H9 (cell line): Measurements from ENCODE around the gene ZNF648. TPM values are rescaled to one million over a fixed set of nuclear protein-coding genes. Genes with fewer than 3 reads are reported as not detected.

Experiments
- DNase-seq: peaks from one replicate; pipeline ENCODE4 v3.0.0-alpha.2; 2017
- H2AFZ ChIP-seq: one replicate; pipeline ENCODE4 v1.6.1; 2013; ENCODE audit warnings: mild to moderate bottlenecking, low read length, control low read depth, moderate library complexity
- H2AK5ac ChIP-seq: 2 replicates; pipeline ENCODE4 v1.6.1; 2013; ENCODE audit warnings: low read length, control low read depth, mixed read lengths; ENCODE audit not compliant: insufficient read length
- H2BK120ac ChIP-seq: one replicate; pipeline ENCODE4 v1.6.1; 2013; ENCODE audit warnings: low read depth, mild to moderate bottlenecking, low read length, control low read depth, inconsistent platforms; ENCODE audit not compliant: poor library complexity, severe bottlenecking
- H2BK12ac ChIP-seq: 2 replicates; pipeline ENCODE4 v1.6.1; 2013; ENCODE audit warnings: low read length, control low read depth, mixed read lengths, low read depth; ENCODE audit not compliant: insufficient read length
- H2BK15ac ChIP-seq: 2 replicates; pipeline ENCODE4 v1.6.1; 2013; ENCODE audit warnings: low read depth, low read length, control low read depth
- H2BK20ac ChIP-seq: one replicate; pipeline ENCODE4 v1.6.1; 2013; ENCODE audit warnings: low read depth, mild to moderate bottlenecking, low read length, control low read depth, inconsistent platforms; ENCODE audit not compliant: poor library complexity, severe bottlenecking
- H2BK5ac ChIP-seq: 2 replicates; pipeline ENCODE4 v1.6.1; 2013; ENCODE audit warnings: low read length, control low read depth, mixed read lengths; ENCODE audit not compliant: insufficient read length
- H3K14ac ChIP-seq: 2 replicates; pipeline ENCODE4 v1.6.1; 2013; ENCODE audit warnings: low read length, control low read depth; ENCODE audit not compliant: insufficient read depth
- H3K18ac ChIP-seq: 2 replicates; pipeline ENCODE4 v1.6.1; 2013; ENCODE audit warnings: low read depth, mild to moderate bottlenecking, mixed read lengths, low read length, control low read depth; ENCODE audit not compliant: insufficient read length
- H3K23ac ChIP-seq: 2 replicates; pipeline ENCODE4 v1.6.1; 2013; ENCODE audit warnings: low read length, control low read depth, mixed read lengths, low read depth; ENCODE audit not compliant: insufficient read length
- H3K23me2 ChIP-seq: 2 replicates; pipeline ENCODE4 v1.6.1; 2013; ENCODE audit warnings: low read depth, mild to moderate bottlenecking, mixed read lengths, low read length, control low read depth; ENCODE audit not compliant: insufficient read length, poor library complexity, severe bottlenecking
- H3K27ac ChIP-seq: 2 replicates; pipeline ENCODE4 v1.5.1; 2013; ENCODE audit warnings: low read length, control low read depth, mixed read lengths, low read depth; ENCODE audit not compliant: insufficient read length
- H3K27me3 ChIP-seq: 2 replicates; pipeline ENCODE4 v1.6.1; 2013; ENCODE audit warnings: low read length, control low read depth, inconsistent platforms; ENCODE audit not compliant: insufficient read depth
- H3K4ac ChIP-seq: 2 replicates; pipeline ENCODE4 v1.6.1; 2013; ENCODE audit warnings: low read depth, mild to moderate bottlenecking, control low read depth, inconsistent platforms, low read length, moderate library complexity
- H3K4me1 ChIP-seq: 2 replicates; pipeline ENCODE4 v1.6.1; 2013; ENCODE audit warnings: low read length, control low read depth, inconsistent platforms; ENCODE audit not compliant: insufficient read depth
- H3K4me2 ChIP-seq: 2 replicates; pipeline ENCODE4 v1.6.1; 2013; ENCODE audit warnings: low read length, control low read depth, mixed read lengths; ENCODE audit not compliant: insufficient read length, insufficient read depth
- H3K56ac ChIP-seq: 2 replicates; pipeline ENCODE4 v1.6.1; 2013; ENCODE audit warnings: low read depth, mild to moderate bottlenecking, mixed read lengths, low read length, control low read depth; ENCODE audit not compliant: insufficient read length
- H3K79me1 ChIP-seq: 2 replicates; pipeline ENCODE4 v1.6.1; 2013; ENCODE audit warnings: low read depth, mild to moderate bottlenecking, moderate library complexity, low read length, control low read depth, inconsistent platforms; ENCODE audit not compliant: insufficient read depth, poor library complexity, severe bottlenecking
- H3K79me2 ChIP-seq: 2 replicates; pipeline ENCODE4 v1.6.1; 2013; ENCODE audit warnings: low read length, control low read depth, inconsistent platforms; ENCODE audit not compliant: insufficient read depth
- H3K9ac ChIP-seq: 2 replicates; pipeline ENCODE4 v1.6.1; 2013; ENCODE audit warnings: low read length, control low read depth, mixed read lengths; ENCODE audit not compliant: insufficient read length; ENCODE audit errors: extremely low read depth
- H3K9me3 ChIP-seq: one replicate; pipeline ENCODE4 v1.6.1; 2013; ENCODE audit warnings: low read depth, low read length, inconsistent platforms; ENCODE audit not compliant: control insufficient read depth
- H3T11ph ChIP-seq: one replicate; pipeline ENCODE4 v1.6.1; 2013; ENCODE audit warnings: mild to moderate bottlenecking, low read length, control low read depth, inconsistent platforms
- H4K20me1 ChIP-seq: one replicate; pipeline ENCODE4 v1.6.1; 2013; ENCODE audit not compliant: control insufficient read depth, insufficient read length, insufficient read depth
- H4K5ac ChIP-seq: 2 replicates; pipeline ENCODE4 v1.6.1; 2013; ENCODE audit warnings: low read depth, mild to moderate bottlenecking, mixed read lengths, low read length, control low read depth; ENCODE audit not compliant: insufficient read length
- H4K8ac ChIP-seq: replicated peaks from 2 replicates; pipeline ENCODE4 v1.6.1; 2013; ENCODE audit warnings: low read length, control low read depth, mixed read lengths, low read depth; ENCODE audit not compliant: insufficient read length
- H4K91ac ChIP-seq: 2 replicates; pipeline ENCODE4 v1.6.1; 2013; ENCODE audit warnings: low read depth, mild to moderate bottlenecking, moderate library complexity, mixed read lengths, low read length, control low read depth; ENCODE audit not compliant: insufficient read length
- H3K27ac Mint-ChIP-seq, 3 experiments: 2 replicates in 2 of 3; 3 replicates in 1 of 3; pipeline ENCODE4 v1.8.0; 2020 to 2021; ENCODE audit warnings: mixed read lengths in 3 of 3, mild to moderate bottlenecking in 1 of 3, moderate library complexity in 1 of 3
- H3K27me3 Mint-ChIP-seq: 2 replicates; pipeline ENCODE4 v1.8.0; 2021; ENCODE audit warnings: low read depth, mild to moderate bottlenecking, moderate library complexity, mixed read lengths
- H3K36me3 Mint-ChIP-seq, 3 experiments: 2 replicates in 2 of 3; 3 replicates in 1 of 3; pipeline ENCODE4 v1.8.0; 2020 to 2021; ENCODE audit warnings: low read depth in 3 of 3, mixed read lengths in 3 of 3; ENCODE audit not compliant: insufficient read depth in 1 of 3
- H3K4me1 Mint-ChIP-seq, 2 experiments: 2 replicates each; pipeline ENCODE4 v1.8.0; 2020; ENCODE audit warnings: mixed read lengths in 2 of 2
- H3K4me3 Mint-ChIP-seq, 2 experiments: 2 replicates in 1 of 2; 3 replicates in 1 of 2; pipeline ENCODE4 v1.8.0; 2020 to 2021; ENCODE audit warnings: mild to moderate bottlenecking in 2 of 2, mixed read lengths in 2 of 2, moderate library complexity in 1 of 2
- H3K9me3 Mint-ChIP-seq, 2 experiments: 2 replicates in 1 of 2; 3 replicates in 1 of 2; pipeline ENCODE4 v1.8.0; 2020; ENCODE audit warnings: mild to moderate bottlenecking in 2 of 2, mixed read lengths in 2 of 2, moderate library complexity in 1 of 2
- WGBS: extraction: QIAGEN DNeasy Blood & Tissue Kit; methylation state at CpG from one replicate; pipeline ENCODE4 v1.1.7; 2013; ENCODE audit warnings: missing lambda C conversion rate, low lambda C conversion rate, mixed read lengths; ENCODE audit not compliant: insufficient read length; ENCODE audit errors: extremely low coverage; 5-methylcytosine and 5-hydroxymethylcytosine counted together
- total RNA-seq: library from RNA; stranded (reverse); gene quantifications from 2 replicates; pipeline ENCODE4 v1.2.1, GENCODE V29; 2021
- TF ChIP-seq, protein P1 (sequence below): fragments of 200-600 bp; sonication (generic); conservative IDR thresholded peaks from 3 replicates; pipeline ENCODE4 v1.8.0; 2021; ENCODE audit warnings: antibody characterized with exemption, mild to moderate bottlenecking

ZNF648 gene
- total RNA-seq, 1 experiment from 2014 or later = 1.4 TPM

- H3K27ac ChIP-seq = no peak overlapping the region
- no peaks in the 10 kb centered on the region for H3K4me1 ChIP-seq
- no peak overlapping the region for H4K91ac ChIP-seq
- Mint-ChIP-seq H3K9me3 (no peaks in the 10 kb centered on the region), H3K27me3 (no peaks in the 10 kb centered on the region), H3K36me3 (no peaks in the 10 kb centered on the region), H3K27ac (no peak overlapping the region), H3K4me1 (no peaks in the 10 kb centered on the region), H3K4me3 (no peak overlapping the region)
- no peak overlapping the region for H3K14ac ChIP-seq
- H4K20me1 ChIP-seq = no peaks in the 10 kb centered on the region
- no peak overlapping the region for H2AFZ ChIP-seq
- no peak overlapping the region for H4K8ac ChIP-seq
- H3K18ac ChIP-seq = no peak overlapping the region
- TF ChIP-seq, protein P1, sequence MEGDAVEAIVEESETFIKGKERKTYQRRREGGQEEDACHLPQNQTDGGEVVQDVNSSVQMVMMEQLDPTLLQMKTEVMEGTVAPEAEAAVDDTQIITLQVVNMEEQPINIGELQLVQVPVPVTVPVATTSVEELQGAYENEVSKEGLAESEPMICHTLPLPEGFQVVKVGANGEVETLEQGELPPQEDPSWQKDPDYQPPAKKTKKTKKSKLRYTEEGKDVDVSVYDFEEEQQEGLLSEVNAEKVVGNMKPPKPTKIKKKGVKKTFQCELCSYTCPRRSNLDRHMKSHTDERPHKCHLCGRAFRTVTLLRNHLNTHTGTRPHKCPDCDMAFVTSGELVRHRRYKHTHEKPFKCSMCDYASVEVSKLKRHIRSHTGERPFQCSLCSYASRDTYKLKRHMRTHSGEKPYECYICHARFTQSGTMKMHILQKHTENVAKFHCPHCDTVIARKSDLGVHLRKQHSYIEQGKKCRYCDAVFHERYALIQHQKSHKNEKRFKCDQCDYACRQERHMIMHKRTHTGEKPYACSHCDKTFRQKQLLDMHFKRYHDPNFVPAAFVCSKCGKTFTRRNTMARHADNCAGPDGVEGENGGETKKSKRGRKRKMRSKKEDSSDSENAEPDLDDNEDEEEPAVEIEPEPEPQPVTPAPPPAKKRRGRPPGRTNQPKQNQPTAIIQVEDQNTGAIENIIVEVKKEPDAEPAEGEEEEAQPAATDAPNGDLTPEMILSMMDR = peak; percentile 80
- H3K79me2 ChIP-seq = no peaks in the 10 kb centered on the region
- H3K4me2 ChIP-seq = no peak overlapping the region
- no peaks in the 10 kb centered on the region for H3K79me1 ChIP-seq
- H3K56ac ChIP-seq = no peak overlapping the region
- H3K23me2 ChIP-seq = no peaks in the 10 kb centered on the region
- no peak overlapping the region for H4K5ac ChIP-seq
- H3T11ph ChIP-seq = no peak overlapping the region
- H2BK20ac ChIP-seq = no peak overlapping the region
- H2BK5ac ChIP-seq = no peak overlapping the region
- no peak overlapping the region for H2AK5ac ChIP-seq
- H2BK120ac ChIP-seq = no peak overlapping the region
- DNase-seq = no peak
- H3K9me3 ChIP-seq = no peaks in the 10 kb centered on the region
- no peak overlapping the region for H3K23ac ChIP-seq
- no peak overlapping the region for H2BK12ac ChIP-seq
- no peaks in the 10 kb centered on the region for H3K27me3 ChIP-seq
- no peak overlapping the region for H3K4ac ChIP-seq
- no CpG with 5 or more reads among the region's 4 CpGs for WGBS
- no peak overlapping the region for H3K9ac ChIP-seq
- H2BK15ac ChIP-seq = no peak overlapping the region
Measured at GRCh38 chr1:182054698-182055326, 6.7 kb downstream of the ZNF648 start.
